Kidney capillary endothelial cell (primary cell): Measurements from ENCODE around the gene PCLAF.

Experiments
- DNase-seq: peaks from one replicate; pipeline ENCODE4 v3.0.0-alpha.2; 2018; ENCODE audit warnings: low spot score

The PCLAF gene

GRCh38 chr15:64315216-64315615 is 66.0 kb downstream of the PCLAF start:
- DNase-seq, result no peak

- DNase-seq, result no peak
These were observed 66.8 kb downstream of the PCLAF start for GRCh38 chr15:64314456-64314855.
